Transverse colon (tissue), 4 donors: ENCODE results near the gene PRIM2. TPM values are rescaled to one million over a fixed set of nuclear protein-coding genes. Genes with fewer than 3 reads are reported as not detected.
A peak's percentile ranks its signal among the peaks of the same experiment; 100 is the strongest.
"Not testable (repeated sequence)": the region's sequence is repeated elsewhere in the genome, so short reads cannot be mapped to it uniquely, and the experiment has no call there.

Experiments used
- DNase-seq: peaks from one replicate; pipeline ENCODE4 v3.0.0-alpha.2; 2019
- H3K27ac ChIP-seq, 4 donors: fragments of 200-600 bp; sonication (generic); 2 replicates each; pipeline ENCODE4 v1.5.1; 2016 to 2018; ENCODE audit warnings: inconsistent platforms in 4 of 4
- H3K27me3 ChIP-seq: fragments of 200-600 bp; sonication (generic); 2 replicates; pipeline ENCODE4 v1.5.1; 2017; ENCODE audit warnings: inconsistent platforms
- H3K36me3 ChIP-seq, 4 donors: fragments of 200-600 bp; sonication (generic); 2 replicates each; pipeline ENCODE4 v1.5.1; 2017 to 2019; ENCODE audit warnings: inconsistent platforms in 4 of 4
- H3K4me1 ChIP-seq, 4 donors: fragments of 200-600 bp; sonication (generic); 2 replicates each; pipeline ENCODE4 v1.5.1; 2017 to 2020; ENCODE audit warnings: inconsistent platforms in 4 of 4
- H3K4me3 ChIP-seq, 4 donors: fragments of 200-600 bp; sonication (generic); 1 replicate in 1 of 4; 2 replicates in 3 of 4; pipeline versions ENCODE4 v1.5.1 to v1.6.1; 2017 to 2019; ENCODE audit warnings: inconsistent platforms in 4 of 4
- H3K9me3 ChIP-seq, 2 donors: fragments of 200-600 bp; sonication (generic); 2 replicates each; pipeline ENCODE4 v1.5.1; 2017 to 2019; ENCODE audit warnings: inconsistent platforms in 2 of 2
- CTCF ChIP-seq, 5 experiments: fragments of 200-600 bp in 3 of 5; fragments of 450-650 bp in 2 of 5; sonication (generic) in 3 of 5; IDR thresholded peaks; 1 replicate in 2 of 5; 2 replicates in 3 of 5; pipeline ENCODE4 v1.5.1; 2016 to 2017; ENCODE audit warnings: antibody characterized with exemption in 5 of 5, inconsistent platforms in 3 of 5, mild to moderate bottlenecking in 2 of 5, moderate library complexity in 1 of 5
- EP300 ChIP-seq: sonication (generic); formaldehyde crosslinking; IDR thresholded peaks from one replicate; pipeline ENCODE4 v1.6.1; 2017; ENCODE audit warnings: antibody characterized with exemption, low read depth
- POLR2A ChIP-seq: fragments of 450-650 bp; IDR thresholded peaks from one replicate; pipeline ENCODE4 v1.6.1; 2016; ENCODE audit warnings: antibody characterized with exemption, mild to moderate bottlenecking, moderate library complexity
- POLR2AphosphoS5 ChIP-seq, 3 donors: sonication (generic); formaldehyde crosslinking; IDR thresholded peaks; one replicate each; pipeline ENCODE4 v1.6.1; 2016; ENCODE audit warnings: antibody characterized with exemption in 3 of 3
- WGBS, 2 donors: methylation state at CpG; one replicate each; pipeline ENCODE4 v1.1.5; 2018; ENCODE audit warnings: low coverage in 1 of 2; 5-methylcytosine and 5-hydroxymethylcytosine counted together
- in situ Hi-C, 4 donors: fragments of 200-750 bp; cut with MboI; loops; one replicate each; pipeline versions ENCODE4 v1.15.0 to v1.15.1; 2017; ENCODE audit warnings: low sequenced_read_pairs in 3 of 4, low pct_ligation_motif_present in 1 of 4, low pct_unique_long_range_greater_than_20kb in 1 of 4
- intact Hi-C: fragments of 100-400 bp; cut with DNase I; formaldehyde crosslinking; loops from one replicate; pipeline ENCODE4 v1.15.1; 2023; ENCODE audit warnings: low total_unique reads
- total RNA-seq, 4 donors: library from RNA; depleted of rRNA; stranded (reverse); fragments of >200 nt; gene quantifications; one replicate each; pipeline ENCODE4 v1.1.0, GENCODE V29; 2016

PRIM2 gene
- total RNA-seq, 4 donors from 2014 or later: 9.6 to 47.4 (median 20.4) TPM

- H3K4me3 ChIP-seq, H3K4me1 ChIP-seq, H3K27me3 ChIP-seq, intact Hi-C loops, H3K27ac ChIP-seq, DNase-seq, H3K9me3 ChIP-seq, in situ Hi-C loops, H3K36me3 ChIP-seq: not testable (repeated sequence)
- WGBS, 2 donors: 85 to 93% methylated on average over 1 of the region's 1 CpG
These were observed 132.2 kb downstream of the PRIM2 start for GRCh38 chr6:57449496-57450066.

GRCh38 chr6:57459781-57460180 lies 142.4 kb downstream of the PRIM2 start:
- H3K9me3 ChIP-seq, H3K27ac ChIP-seq, in situ Hi-C loops, H3K27me3 ChIP-seq, intact Hi-C loops, DNase-seq, H3K36me3 ChIP-seq, H3K4me3 ChIP-seq, H3K4me1 ChIP-seq: not testable (repeated sequence)
- WGBS, 2 donors: 89 to 91% methylated on average over 1 to 2 of the region's 2 CpGs

- H3K36me3 ChIP-seq, H3K9me3 ChIP-seq, DNase-seq, intact Hi-C loops, H3K4me3 ChIP-seq, H3K27ac ChIP-seq, H3K27me3 ChIP-seq, H3K4me1 ChIP-seq, in situ Hi-C loops: not testable (repeated sequence)
- 78 to 89% methylated on average over 3 of the region's 4 CpGs for WGBS, 2 donors
These were observed 143.6 kb downstream of the PRIM2 start for GRCh38 chr6:57461022-57461421.

- H3K4me1 ChIP-seq, H3K4me3 ChIP-seq, DNase-seq, in situ Hi-C loops, H3K27ac ChIP-seq, H3K36me3 ChIP-seq, intact Hi-C loops, H3K9me3 ChIP-seq, H3K27me3 ChIP-seq: not testable (repeated sequence)
- WGBS, 2 donors: 70 to 80% methylated on average over 2 to 5 of the region's 5 CpGs
These were observed 146.4 kb downstream of the PRIM2 start for GRCh38 chr6:57463809-57464208.

GRCh38 chr6:57465968-57466367 lies 148.5 kb downstream of the PRIM2 start:
- H3K9me3 ChIP-seq, DNase-seq, H3K4me3 ChIP-seq, in situ Hi-C loops, H3K27me3 ChIP-seq, H3K36me3 ChIP-seq, H3K27ac ChIP-seq, H3K4me1 ChIP-seq, intact Hi-C loops: not testable (repeated sequence)
- 92 to 100% methylated on average over 1 to 3 of the region's 3 CpGs for WGBS, 2 donors

- Histone ChIP-seq H3K4me3 (no peak overlapping the region), H3K27me3 (no peaks in the 10 kb centered on the region), H3K27ac (no peak overlapping the region), H3K4me1 (peaks cover 0 to 10% (median 1%) of the 10 kb centered on the region in 4 donors), H3K9me3 (no peaks in the 10 kb centered on the region), H3K36me3 (no peaks in the 10 kb centered on the region)
- TF ChIP-seq POLR2A: no peak
- no peak for TF ChIP-seq POLR2AphosphoS5 (IDR thresholded peaks at IDR 0.05)
- no peak for TF ChIP-seq CTCF (IDR thresholded peaks at IDR 0.05)
- TF ChIP-seq EP300: no peak
- intact Hi-C loops (no loop called here), in situ Hi-C loops (no loop called here)
- DNase-seq: no peak
- WGBS, 2 donors: 51 to 68% methylated on average over 2 to 3 of the region's 3 CpGs
These were observed 151.6 kb downstream of the PRIM2 start for GRCh38 chr6:57469072-57469471.

- H3K4me3 ChIP-seq, H3K27ac ChIP-seq, intact Hi-C loops, in situ Hi-C loops, H3K36me3 ChIP-seq, H3K9me3 ChIP-seq, H3K27me3 ChIP-seq, DNase-seq: not testable (repeated sequence)
- H3K4me1 ChIP-seq: peaks cover 0 to 10% (median 1%) of the 10 kb centered on the region in 4 donors
- WGBS, 2 donors: 83 to 94% methylated on average over 2 to 4 of the region's 4 CpGs
These were observed 152.7 kb downstream of the PRIM2 start for GRCh38 chr6:57470148-57470547.

- not testable (repeated sequence) for DNase-seq
- peaks cover 0 to 10% (median 1%) of the 10 kb centered on the region in 4 donors for H3K4me1 ChIP-seq
- WGBS, 2 donors: 78 to 90% methylated on average over 1 of the region's 1 CpG
These were observed 154.0 kb downstream of the PRIM2 start for GRCh38 chr6:57471314-57471864.

GRCh38 chr6:57472861-57473362 lies 155.5 kb downstream of the PRIM2 start:
- DNase-seq, in situ Hi-C loops, H3K4me3 ChIP-seq, intact Hi-C loops, H3K9me3 ChIP-seq, H3K27me3 ChIP-seq, H3K36me3 ChIP-seq: not testable (repeated sequence)
- Histone ChIP-seq H3K27ac (peak overlapping the region in 1 of 4 donors; percentile 53), H3K4me1 (peaks cover 0 to 10% (median 1%) of the 10 kb centered on the region in 4 donors)
- 60 to 74% methylated on average over 1 to 3 of the region's 3 CpGs for WGBS, 2 donors

More at GRCh38 chr6:57471314-57471864, 154.0 kb downstream of the PRIM2 start:
- H3K9me3 ChIP-seq, H3K36me3 ChIP-seq, H3K27me3 ChIP-seq, intact Hi-C loops, in situ Hi-C loops, H3K27ac ChIP-seq, H3K4me3 ChIP-seq: not testable (repeated sequence)
